Right hindlimb (tissue), 1 donor: Measurements from ENCODE around the gene CBFA2T3.

Experiments
- DNase-seq: peaks from one replicate; pipeline ENCODE4 v3.0.0-alpha.2; 2018

The CBFA2T3 gene

DNA sequence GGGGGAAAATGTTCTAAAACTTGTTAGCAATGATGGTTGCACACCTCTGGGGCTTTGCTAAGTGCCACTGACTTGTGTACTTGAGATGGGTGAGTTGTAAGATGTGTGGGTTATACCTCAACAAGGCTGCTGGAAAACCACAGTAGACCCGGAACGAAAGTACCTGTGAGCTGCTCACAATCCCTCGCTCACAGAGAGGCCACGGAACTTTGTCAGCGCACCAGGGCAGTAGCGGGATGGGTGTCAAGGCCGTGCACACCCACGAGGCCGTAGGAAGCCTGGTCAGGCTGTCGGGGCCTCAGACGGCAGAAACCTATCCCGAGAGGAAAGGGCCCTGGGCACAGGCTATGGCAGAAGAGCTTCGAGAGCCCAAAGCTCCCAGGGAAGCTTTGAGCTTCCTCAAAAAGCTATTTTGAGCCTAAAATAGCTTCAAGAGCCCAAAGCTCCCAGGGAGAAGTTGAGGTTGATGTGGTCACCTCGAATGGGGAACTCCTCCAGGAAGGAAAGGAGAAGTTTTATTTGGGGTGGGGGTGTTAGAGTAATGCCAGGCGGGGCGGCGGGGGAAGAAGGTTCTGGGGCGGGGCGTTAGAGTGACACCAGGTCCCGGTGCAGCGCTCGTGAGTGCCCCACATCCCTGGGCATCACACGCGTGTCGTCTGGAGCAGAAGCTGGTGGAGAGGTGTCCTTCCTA, 19.0 kb downstream of the CBFA2T3 start:
- no peak for DNase-seq

DNA sequence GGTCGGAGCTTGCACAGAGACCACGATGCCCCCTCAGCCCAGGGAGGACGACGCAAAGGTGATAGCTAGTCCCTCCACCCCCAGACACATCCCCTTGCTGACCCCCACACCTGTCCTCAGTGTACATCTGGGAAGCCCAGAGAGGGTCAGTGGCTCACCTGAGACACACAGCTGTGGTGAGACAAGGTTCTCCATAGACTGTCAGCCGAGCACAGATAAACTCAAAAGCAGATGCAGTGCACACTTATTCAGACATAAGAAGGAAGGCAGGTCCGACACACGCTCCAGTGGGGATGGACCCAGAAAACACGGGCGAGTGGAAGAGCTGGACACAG, 19.6 kb downstream of the CBFA2T3 start:
- no peak for DNase-seq

DNA sequence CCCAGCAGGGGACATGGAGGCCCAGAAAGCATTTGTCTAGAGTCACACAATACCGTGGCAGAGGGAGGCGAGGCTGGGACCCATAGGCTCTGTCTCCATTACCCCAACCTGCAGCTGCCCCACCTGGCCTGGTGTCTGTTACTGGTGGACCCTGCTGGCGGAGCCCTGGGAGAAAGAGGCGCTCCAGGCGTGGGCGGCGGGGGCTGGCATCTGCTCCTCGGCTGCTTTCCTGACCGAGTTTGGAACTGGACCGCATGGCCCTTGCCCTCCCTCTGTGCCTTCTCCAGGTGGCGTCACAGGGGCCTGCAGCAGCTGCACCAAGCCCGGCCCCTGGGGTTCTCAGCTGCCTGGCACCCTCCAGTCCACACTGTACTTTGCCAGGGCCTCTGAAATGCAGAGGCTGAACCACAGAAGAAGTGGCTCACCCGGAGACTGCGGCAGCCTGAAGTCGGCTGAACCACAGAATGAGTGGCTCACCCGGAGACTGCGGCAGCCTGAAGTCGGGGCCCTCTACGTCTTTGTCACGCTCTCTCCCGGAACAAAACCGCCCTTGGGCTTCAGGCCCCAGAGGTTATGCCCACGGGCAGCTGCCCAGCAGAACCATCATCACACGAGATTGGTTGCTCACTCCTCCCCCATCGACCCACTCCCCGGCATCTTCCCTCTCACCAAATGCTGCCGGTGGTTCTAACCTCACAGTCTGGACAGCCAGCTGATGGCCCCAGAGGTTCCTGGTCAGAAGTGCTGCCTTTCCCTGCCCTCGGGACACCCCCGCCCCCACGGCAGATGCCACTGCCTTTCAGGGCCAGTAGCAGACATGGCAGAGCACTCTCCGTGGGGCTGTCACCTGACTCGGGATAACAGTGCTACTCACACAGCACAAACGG, 20.2 kb downstream of the CBFA2T3 start:
- no peak for DNase-seq

DNA sequence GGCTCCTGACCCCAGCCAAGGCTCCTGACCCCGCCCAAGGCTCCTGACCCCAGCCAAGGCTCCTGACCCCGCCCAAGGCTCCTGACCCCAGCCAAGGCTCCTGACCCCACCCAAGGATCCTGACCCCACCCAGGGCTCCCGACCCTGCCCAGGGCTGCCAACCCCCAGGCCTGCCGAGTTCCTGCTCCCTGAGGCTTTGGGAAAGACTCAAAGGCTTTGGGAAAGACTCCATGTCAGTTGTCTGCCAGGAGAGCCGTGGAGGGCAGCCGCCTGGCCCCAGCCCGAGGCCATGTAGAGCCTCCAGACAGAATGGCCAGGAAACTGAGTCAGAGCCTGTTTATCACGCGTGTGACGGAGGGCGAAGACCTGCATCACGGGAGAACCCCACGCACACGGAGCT, 21.1 kb downstream of the CBFA2T3 start:
- DNase-seq = no peak

DNA sequence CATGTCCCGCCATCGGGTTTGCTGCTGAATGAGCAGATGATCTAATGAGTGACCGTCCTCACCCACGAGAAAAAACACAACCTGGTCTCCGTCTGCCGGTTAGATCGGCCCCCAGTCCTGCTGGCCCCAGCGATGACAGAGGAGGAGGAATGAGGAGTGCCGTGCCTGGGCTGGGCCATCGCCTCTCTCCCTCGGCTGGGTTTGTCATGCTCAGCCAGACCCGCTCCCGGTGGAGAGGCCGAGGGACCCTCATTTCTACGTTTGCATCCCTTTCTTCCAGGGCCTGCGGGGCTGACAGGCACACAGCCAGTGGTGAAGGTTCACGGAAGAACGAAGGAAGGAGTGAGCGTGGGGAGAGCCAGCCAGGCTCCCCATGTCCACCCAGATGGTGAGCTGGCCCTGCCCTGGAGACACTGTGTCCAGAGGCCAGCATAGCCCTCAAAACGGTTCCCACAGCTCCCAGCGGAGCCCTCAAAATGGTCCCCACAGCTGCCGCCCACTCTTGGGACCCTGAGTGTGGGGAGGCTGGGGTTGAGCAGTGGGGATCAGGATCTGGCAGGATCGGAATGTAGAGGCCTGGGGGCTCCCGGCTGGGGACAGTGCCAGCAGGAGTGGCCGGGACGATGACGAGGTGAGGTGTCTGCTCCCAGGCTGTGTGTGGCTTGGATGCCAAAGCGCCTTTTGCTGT, 23.9 kb downstream of the CBFA2T3 start:
- DNase-seq = no peak

DNA sequence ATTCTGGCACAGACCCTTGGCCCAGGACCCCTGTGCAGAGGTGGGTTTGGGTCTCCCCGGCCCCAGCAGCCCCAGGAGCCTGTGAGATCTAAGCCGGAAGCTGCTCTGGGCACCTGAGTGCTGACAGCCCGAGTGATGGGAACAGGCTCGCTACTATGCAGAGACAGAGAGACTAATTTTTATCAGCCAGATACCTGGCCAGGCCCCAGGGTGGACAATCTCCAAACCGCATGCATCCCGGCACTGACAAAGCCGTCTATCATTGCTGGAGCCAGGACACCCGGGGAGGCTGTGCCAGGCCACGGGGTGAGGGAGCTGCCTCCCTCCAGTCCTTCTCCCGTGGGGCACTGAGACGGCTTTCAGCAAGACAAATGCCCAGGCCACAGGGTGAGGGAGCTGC, 25.0 kb downstream of the CBFA2T3 start:
- no peak for DNase-seq

DNA sequence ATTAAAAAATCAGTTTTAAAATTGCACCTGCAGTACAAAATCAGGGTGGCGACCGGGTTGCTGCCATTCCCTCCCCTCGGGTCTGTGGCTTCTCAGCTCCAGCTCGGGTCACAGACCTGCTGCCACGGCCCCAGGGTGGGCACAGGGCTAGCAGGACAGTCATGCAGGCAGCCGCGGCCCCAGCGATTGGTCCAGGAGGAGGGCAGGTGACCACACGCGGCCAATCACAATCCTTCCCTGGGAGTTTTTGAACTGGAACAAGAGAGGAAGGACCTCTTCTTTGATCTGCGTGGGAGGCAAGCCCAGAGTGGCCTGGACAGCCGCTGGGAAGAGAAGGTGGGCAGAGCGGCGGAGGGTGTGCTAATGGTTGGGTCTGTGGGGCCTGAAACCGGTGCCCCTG, 25.5 kb downstream of the CBFA2T3 start:
- DNase-seq = no peak

DNA sequence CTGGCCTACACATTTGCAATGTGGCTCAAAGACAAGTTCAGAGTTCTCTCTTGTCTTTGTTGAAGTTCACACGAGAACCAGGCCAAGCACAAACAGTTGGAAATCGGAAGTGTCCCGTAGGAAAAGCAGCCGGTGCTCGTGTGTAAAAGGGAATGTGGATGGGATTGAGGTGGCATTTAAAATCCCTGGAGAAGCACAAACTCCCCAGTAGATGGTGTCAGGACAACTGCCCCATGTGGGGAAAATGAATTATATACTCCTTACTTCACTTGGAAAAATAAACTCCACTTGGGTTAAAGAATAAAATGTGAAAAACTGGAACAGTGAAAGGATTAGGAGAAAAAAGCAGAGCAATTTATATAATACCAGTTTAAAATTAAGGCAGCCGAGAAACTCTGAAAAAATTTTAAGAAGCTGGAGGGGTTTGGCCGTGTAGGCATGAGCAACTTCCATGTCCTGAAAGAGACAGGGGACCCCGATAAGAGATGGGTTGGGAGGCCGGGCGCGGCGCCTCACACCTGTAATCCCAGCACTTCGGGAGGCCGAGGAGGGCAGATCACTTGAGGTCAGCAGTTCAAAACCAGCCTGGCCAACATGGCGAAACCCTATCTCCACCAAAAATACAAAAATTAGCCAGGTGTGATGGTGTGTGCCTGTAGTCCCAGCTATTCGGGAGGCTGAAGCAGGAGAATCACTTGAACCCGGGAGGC, 28.1 kb downstream of the CBFA2T3 start:
- no peak for DNase-seq

DNA sequence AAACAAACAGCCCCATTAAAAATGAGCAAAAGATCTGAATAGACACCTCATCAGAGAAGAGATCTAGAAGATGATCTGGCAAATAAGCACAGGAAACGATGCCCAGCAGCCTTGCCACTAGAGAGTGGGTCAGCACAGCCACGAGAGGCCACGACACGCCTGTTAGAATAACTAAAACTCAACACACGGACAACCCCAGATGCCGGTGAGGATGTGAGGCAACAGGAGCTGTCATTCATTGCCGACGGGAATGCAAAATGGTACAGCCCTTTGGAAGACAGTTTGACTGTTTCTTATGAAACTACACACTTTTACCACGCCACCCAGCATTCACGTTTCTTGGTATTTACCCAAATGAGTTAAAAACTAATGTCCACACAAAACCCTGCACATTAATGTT, 31.5 kb downstream of the CBFA2T3 start:
- no peak for DNase-seq

DNA sequence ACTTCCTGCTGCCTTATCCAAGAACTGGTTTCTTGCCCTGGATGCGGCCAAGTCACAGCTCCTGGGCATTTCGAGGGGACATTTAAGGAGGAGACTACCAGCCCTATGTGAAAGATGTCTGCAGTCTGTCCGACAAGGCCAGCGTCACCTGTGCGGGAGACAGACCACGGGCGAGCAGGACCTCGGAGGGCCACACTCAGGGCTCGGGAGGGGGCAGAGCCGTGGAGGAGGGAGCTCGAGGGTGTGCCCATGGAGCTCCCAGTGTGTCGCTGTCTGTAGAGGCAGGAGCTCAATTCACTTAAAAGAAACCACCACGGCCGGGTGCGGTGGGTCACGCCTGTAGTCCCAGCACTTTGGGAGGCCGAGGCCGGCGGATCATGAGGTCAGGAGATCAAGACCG, 33.3 kb downstream of the CBFA2T3 start:
- no peak for DNase-seq

DNA sequence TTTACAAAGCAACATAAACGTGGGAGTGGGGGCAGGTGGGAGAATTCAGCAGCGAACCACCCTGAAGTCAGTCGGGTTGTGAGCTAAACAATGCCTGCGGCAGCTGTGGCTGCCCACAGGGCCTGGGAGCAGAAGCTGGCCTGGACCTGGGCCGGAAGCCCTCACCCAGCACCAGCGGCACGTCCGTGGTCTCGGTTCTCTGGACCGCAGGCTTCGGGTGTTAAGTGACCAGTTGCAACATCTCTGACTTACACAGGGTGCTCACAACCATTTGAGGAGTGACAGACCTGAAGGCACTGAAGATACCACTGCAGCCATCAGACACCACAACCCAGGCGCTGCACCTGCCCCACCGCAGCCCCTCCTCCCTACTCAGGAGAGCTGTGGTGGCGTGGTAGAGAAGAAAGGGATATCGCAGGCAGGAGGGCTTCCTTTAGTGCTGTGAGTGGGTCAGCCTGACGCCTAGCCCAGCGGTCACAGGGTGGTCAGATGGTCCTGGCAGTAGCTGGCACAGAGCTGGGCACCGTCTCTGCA, 33.8 kb downstream of the CBFA2T3 start:
- no peak for DNase-seq

DNA sequence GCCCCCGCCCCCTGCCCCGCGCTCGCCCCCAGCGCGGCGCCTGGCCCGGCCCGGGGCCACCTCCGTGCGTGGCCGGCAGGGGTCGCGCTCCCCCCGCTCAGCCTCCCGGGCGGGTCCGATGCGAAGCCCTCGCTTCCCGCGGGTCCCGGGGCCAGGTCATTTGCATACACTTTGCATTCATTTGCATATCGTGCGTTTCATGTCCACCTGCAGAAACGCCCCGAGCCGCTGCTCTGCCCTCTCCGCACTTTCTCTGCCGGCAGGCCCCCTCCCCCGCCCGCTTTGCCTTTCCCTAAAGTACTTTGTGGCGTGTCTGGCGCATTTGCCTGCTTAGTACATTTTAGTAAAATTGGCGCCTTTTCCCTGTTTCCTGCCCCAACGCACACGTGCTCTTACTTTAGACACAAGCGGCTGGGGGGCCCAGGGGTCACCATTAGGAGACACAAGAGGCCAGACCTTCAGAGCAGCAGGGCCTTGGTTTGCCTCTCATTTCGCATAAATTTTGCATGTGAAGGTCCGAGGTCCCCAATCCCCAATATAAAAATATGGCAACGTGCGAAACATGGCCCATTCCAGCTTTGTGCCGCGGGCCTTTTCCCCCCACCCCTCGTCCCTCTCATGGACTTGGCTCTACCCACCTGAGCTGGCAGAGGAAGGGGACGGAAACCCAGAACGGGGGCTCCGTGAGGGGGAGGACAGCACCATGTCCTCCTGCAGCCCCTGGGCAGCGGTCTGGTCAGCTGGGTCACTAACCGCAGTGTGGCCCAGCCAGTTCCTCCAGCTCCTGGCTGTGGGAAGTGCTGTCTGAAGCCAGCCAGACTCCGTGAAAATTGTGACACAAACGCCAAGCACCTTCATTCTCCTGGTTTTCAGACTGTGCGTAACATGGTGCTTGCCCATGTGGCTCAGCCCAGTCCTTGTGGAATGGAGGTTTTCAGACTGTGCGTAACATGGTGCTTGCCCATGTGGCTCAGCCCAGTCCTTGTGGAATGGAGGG, 34.8 kb downstream of the CBFA2T3 start:
- peak; percentile 67 for DNase-seq

DNA sequence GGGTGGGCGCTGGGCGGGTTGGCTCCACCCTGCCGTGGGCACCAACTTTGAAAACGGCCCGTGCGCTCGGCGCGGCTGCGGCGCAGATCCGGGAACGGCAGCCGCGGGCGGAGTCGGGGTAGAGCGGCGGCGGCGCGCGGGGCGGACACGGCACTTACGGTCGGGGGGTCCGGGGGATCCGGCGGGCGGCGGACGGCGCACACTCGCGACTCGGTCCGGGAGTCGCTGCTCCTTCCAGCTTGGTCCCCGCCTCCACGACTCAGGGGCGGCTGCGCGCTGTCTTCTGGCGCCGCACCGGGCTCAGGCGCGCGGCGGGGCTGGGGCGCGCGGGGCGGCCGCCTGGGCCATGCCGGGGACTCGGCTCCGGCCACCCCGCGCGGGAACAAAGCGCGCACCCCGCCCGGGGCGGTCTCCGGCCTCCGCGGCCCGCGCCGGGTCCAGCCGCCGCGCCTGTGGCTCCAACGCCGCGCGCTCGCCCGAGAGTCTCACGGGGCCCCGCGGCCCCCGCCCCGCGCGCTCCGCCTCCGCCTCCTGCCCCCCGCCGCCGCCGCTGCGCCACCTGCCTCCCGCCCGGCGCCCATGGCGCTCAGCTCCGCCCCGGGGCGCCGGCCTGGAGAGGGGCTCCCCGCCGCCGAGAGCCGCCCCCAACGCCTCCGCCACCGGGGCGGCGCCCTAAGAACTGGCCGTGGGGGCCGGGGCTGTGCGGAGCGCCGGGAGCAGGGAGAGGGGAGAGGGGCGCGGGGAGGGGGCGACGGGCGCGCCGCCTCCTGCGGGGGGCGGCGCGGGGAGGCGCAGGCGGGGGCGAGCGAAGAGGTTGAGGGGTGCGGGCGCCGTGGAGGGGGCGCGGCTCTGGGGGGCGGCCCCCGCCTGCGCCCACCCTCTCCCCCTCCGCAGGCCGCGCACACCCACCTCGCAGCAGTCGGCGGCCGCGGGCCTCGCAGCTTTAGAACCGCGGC, 35.9 kb downstream of the CBFA2T3 start:
- peak; percentile 63 for DNase-seq

DNA sequence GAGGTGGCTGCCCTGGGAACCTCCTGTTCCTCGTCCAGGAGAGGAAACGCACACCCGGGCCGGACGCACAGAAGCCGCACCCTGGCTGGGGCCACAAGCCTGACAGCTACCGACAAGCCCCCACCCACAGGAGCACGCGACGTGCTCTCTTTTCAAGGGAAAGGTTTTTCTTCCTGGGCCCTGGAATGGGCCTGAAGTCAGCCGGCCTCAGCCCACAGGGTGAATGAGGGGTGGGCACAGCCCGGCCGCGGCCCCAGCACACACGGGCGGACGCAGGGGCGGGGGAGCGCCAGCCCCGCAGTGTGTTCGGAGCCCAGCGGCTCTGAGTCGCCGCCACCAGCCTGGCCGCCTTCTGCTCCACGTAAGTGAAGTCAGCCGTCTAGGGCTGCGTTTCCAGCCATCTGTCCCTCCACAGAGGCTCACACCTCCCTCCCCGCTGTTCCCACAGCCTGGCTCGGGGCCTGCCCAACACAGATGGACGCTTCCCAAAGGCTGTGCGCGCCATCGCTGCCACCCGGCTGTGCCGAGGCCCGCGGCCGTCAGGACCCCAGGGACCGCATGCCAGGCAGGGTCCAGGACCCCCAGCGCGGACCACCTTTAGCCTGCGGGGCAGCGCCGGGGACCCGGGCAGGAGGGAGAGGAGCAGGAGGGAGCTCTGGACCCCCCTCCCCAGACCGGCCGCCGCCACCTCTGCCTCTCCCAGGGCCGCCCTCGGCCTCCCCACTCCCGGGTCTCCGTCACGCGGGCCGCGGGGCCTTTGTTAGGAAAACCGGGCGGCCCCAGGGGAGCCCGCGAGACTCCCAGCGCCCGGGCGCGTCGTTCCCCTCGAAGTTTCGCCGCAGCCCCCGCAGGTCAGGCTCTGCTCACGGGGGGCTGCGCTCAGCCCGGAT, 36.8 kb downstream of the CBFA2T3 start:
- DNase-seq = peak; percentile 59

DNA sequence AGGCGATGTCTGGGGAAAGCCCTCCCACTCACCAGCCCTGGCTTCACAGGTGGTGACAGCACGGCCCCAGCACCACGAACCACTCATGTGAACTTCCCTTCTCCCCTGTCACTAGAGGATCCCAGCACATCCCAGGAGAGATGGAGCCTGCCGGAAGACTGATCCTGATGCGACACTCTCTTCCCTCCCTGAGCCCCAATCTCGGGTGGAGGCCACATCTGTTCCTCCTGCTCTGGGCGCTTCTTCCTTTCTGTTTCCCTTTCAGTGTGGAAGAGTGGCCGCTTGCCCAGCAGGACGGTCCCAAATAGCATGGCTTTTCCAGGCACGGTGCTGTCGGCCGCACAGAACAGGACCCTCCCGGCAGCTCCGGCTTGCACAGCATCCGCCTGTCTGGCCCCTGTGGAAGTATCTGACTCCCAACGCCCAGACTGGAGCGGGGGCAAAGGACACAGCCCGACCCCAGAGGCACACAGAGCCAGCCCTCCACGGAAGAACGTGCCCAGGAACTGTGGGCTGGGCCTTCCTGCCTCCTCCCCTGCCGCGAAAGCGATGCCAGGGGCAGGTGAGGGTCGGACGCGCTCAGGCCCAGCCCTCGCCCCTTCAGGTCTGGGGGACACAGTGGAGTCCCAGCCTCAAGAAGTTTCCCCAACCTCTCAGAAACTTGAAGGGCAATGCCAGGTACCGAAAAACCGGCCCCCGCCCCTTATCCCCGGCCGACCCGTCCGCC, 37.6 kb downstream of the CBFA2T3 start:
- peak; percentile 57 for DNase-seq

DNA sequence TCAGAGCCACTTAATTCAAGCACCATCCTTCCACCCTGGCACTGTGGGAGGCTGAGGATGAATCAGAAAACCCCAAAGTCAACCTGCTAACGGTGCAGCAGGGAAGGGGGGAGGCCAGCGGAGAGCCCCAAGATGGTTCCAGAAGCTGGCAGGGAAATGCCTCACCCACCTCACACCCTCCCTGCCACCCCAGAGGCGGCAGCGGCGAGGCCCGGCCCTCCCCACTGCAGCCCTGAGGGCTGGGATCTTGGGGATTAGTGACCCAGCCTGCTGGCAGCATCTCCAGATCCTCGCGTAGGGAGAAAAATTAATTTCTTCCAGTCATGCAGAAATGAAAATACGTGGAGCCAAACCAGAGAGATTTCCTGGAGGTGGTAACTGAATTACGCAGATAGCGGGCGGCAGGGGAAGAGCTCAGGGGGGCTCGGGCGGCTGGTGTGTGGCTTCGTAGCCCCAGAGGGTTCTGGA, 38.2 kb downstream of the CBFA2T3 start:
- DNase-seq = no peak

DNA sequence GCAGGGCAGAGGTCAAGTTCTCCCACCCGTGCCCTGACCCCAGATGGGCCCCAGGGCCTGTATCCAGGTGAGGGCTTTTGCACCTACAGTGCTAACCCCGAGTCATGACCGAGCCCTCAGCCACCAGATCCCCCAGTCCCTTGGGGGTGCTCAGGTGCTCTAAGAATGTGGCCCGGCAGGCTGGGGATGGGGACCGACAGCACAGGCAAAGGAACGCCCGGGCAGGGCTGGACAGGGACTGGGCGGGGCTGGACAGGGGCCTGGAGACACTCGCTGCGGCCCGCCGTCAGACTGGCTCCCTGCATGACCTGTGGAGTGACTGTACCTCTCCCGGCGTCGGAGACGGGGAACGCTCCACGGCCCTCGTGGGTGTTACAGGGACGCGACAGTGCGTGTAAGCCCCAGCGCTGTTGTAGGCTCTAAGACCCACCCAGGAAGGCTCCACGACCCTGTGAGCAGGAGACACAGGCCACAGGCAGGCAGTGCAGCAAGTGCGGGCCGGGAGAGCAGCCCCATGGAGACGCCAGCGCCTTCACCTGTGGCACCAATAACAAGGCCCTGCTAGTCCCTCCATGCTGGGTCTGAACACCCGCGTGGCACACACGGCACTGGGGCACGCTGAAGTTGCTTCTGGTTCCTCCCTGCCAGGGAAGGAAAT, 38.8 kb downstream of the CBFA2T3 start:
- no peak for DNase-seq

DNA sequence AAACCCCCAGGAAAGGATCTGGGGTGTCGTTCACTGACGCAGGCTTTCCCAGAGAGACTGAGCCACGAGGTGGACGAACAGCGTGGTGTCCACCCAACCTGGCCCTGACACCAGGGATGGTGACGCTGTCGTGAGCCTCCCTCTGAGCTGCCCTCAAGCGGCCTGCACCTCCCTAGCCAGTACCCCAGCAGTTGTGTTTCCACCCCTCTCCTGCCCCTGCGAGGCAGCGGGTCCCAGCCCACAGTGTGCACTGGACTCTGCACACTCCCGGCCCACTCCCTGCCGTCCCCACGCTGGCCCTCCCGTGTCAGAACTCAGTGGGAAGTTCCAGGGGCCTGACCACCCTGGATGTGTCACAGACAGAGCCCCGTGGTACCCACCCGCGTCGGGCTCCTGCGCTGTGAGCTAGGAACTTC, 39.8 kb downstream of the CBFA2T3 start:
- DNase-seq = no peak
